NOMO-1 treated with DMSO at 0.1 percent for 48 hours (cell line): Measurements from ENCODE around the gene SET.
"Not testable (repeated sequence)": the region's sequence is repeated elsewhere in the genome, so short reads cannot be mapped to it uniquely, and the experiment has no call there.

Source experiments
- DNase-seq: peaks from one replicate; lab custom pipeline; 2025; ENCODE audit not compliant: unreplicated experiment; lab: John Stamatoyannopoulos, UW

SET gene

DNA sequence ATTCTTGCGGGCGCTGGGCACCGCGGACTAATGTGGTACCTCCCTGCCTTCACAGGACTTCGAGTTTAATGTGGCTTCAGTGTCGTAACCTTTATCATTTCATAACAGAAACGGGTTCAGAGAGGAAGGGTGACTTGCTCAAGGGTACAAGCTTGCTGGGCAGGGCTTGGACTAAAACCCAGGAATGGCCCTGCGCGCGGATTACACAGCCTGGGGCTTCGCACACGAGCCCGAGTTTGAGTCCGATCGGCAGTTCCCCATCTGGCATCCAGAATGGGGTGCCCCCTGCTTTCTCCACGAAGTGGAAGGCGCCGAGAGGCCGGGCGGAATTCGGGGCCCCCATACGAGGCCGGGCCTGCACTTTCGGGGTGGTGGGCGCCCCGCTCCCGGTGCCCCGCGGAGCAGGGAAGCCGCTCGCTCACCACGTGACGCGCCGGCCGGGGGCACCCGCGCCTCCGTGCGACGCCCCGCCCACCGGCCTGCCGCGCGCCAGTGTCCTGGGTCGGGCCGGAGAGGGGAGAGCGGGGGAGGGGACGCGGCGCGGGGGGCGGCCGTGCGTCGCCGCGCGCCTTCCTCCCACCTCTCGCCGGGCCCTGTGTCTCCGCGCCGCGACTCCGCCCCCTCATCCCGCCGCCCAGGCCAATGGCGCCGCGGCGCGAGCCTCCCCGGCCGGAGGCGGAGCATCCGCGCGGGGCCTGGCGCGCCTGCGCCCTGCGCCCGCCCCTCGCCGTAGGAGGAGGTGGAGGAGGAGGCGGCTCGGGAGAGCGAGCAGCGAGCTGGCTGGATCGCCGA lies at the start of gene SET:
SET (plus strand) TSS at position 722 of the 792 bp plus-strand sequence. CDS start 361 bp downstream, outside the sequence.
- DNase-seq: peak; percentile 93

DNA sequence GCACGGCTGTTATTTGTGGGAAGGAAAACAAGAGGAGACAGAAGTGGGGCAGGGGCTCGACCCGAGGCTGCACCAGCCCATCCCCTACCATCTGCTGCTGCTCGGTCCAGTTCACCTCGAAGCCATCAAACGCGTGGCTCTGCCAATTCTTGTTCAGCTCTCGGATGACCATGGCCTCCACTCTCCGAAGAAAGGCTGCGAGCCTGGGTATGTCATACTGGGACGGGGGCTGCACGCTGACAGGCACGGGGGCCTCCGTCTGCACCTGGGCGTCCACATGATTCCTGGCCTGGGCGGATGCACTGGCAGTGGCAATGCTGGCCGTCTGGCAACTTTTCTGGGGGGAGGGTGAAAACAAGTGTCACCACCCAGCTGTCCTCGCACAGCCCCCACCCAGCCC lies 48.4 kb upstream of the SET start:
- no peak for DNase-seq

- DNase-seq: no peak
Measured at GRCh38 chr9:128642675-128643245, 46.3 kb upstream of the SET start.

DNA sequence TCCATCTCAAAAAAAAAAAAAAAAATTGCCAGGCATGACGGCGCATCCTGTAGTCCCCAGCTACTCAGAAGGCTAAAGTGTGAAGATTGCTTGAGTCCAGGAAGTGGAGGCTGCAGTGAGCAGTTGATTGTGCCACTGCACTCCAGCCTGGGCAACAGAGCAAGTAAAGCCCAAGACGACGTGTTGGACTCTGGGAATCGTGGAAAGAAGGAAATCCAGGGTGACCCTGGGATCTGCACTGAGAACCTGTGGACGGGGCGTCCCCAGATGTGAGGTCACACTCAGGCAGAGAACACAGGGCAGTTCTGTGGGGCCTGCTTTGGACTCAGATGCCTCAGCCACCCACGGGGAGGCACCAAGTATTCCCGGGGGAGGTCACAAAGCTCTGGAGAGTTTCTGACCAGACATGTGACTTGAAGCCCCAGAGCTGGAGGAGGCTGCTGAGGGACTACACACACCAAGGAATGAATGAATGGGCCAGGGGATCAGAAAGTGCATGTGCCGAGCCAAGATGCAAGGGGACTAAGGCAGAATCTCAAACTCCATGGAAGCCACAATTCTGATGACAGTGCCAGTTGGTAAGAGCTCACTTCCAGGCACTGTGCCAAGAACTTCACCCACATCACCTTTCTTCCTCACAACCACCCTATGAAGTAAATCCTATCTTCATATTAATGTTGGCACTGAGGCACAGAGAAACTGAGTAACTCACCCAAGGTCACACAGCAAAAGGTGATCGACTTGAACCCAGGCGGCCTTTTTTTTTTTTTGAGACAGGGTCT lies 45.3 kb upstream of the SET start:
- DNase-seq: no peak

DNA sequence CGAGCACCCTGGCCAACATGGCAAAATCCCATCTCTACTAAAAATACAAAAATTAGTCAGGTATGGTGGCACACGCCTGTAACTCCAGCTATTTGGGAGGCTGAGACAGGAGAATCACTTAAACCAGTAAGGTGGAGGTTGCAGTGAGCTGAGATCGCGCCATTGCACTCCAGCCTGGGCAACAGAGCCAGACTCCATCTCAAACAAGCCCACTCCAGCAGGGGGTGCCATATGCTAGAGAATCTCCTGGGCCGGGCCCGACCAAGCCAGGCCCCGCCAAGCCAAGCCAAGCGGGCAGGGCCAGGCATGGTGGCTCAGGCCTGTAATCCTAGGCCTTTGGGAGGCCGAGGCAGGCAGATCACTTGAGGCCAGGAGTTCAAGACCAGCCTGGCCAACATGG lies 40.8 kb upstream of the SET start:
- DNase-seq: peak; percentile 18

DNA sequence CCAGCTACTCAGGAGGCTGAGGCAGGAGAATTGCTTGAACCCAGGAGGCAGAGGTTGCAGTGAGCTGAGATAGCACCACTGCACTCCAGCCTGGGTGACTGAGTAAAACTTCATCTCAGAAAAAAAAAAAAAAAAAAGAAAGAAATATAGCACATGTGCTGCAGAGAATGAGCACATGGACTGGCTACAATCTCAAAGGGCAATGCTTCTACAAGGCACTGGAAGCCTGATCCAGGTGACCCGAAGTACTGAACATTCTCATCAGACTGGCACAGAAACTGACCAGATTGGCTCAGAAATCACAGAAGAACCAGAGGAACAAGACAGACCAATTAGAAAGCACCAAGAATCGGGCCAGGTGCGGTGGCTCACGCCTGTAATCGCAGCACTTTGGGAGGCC lies 37.2 kb upstream of the SET start:
- no peak for DNase-seq

- DNase-seq: no peak
Measured at GRCh38 chr9:128653908-128654307, 35.1 kb upstream of the SET start.

- DNase-seq: no peak
Measured at GRCh38 chr9:128654481-128654880, 34.5 kb upstream of the SET start.

DNA sequence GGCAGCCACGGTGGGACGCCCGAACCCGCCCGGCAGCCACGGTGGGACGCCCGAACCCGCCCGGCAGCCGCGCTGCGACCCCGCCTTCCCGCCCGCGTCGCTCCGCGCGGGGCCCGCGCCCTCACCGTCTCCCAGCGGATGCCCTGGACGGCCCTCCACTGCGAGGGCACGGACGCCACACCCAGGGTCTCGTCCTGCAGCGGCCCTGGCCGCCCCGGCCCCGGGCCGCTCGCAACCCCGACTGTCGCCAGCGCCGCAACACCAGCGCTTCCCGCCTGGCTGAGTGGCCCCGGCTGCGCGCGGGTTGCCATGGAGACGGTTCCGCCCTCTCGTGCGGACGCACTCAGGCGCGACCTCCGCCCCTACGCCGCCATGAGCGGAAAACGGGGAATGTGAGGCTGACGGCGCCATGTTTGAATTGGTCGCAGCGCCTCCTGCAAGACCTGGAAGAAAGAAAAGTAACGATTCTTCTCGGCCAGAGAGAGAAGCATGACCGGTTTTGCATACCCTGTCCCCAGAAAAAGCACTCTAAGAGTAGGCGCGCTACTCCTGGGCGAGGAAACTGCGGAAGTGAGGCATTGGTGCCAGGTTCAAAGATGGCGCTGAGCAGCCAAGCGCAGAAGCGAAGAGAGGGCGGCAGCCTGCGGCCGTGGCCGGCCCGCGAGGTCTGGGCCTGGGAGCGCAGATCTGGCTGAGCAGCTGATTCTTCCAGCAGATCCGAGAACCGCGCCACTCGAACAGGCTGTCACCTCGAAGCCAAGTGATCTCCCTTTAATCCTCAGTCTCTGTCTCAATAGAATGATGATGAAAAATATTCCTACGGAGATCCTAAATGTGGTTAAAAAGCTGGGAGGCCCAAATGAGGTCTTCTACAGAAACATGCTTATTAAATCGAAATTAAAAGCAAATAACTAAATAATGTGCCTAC lies 32.3 kb upstream of the SET start, which contains the start of gene DYNC2I2:
DYNC2I2 (minus strand) TSS at position 432 of the 928 bp plus-strand sequence; CDS start at position 311, 121 bp downstream.
- DNase-seq: peak; percentile 91

- DNase-seq: no peak
Measured at GRCh38 chr9:128657344-128657704, 31.7 kb upstream of the SET start.

DNA sequence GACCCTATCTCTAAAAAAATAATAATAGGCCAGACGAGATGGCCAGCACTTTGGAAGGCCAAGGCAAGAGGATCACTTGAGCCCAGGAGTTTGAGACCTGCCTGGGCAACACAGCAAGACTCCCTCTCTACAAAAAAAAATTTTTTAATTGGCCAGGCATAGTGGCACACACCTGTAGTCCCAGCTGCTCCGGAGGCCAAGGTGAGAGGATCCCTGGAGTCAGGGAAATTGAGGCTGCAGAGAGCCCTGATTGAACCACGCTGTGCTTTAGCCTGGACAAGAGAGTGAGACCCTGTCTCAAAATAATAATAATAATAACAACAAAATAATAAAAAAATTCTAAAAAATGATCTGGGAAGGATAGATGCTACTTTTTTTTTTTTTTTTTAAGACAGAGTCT lies 31.2 kb upstream of the SET start:
- DNase-seq: no peak

DNA sequence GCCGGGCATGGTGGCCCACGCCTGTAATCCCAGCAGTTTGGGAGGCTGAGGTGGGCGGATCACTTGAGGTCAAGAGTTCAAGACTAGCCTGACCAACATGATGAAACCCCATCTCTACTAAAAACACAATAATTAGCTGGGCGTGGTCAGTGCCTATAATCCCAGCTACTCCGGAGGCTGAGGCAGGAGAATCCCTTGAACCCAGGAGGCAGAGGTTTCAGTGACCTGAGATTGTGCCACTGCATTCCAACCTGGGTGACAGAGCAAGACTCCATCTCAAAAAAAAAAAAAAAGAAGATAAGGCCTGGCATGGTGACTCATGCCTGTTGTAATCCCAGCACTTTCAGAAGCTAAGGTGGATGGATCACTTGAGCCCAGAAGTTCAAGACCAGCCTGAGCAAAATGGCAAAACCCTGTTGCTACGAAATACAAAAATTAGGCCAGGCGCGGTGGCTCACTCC lies 22.5 kb upstream of the SET start:
- not testable (repeated sequence) for DNase-seq

- DNase-seq: no peak
Measured at GRCh38 chr9:128669786-128670185, 19.2 kb upstream of the SET start.

DNA sequence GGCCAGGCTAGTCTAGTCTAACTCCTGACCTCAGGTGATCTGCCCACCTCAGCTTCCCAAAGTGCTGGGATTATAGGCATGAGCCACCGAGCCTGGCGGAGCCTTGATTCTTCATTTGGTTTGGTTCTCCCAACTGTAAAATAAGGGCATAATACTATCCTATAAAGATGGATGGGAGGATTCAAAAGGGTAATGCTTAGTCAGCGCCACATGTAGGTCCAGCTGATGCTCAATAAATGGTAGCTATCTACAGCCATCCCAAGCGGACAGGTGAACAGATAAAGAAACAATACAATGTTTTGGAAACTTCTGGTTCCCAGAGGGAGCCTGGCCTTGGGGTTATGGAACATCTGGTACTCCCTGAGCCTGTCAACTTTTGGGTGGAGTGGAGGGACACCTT lies 13.6 kb upstream of the SET start:
- DNase-seq: no peak

- no peak for DNase-seq
Measured at GRCh38 chr9:128677794-128678193, 11.2 kb upstream of the SET start.

DNA sequence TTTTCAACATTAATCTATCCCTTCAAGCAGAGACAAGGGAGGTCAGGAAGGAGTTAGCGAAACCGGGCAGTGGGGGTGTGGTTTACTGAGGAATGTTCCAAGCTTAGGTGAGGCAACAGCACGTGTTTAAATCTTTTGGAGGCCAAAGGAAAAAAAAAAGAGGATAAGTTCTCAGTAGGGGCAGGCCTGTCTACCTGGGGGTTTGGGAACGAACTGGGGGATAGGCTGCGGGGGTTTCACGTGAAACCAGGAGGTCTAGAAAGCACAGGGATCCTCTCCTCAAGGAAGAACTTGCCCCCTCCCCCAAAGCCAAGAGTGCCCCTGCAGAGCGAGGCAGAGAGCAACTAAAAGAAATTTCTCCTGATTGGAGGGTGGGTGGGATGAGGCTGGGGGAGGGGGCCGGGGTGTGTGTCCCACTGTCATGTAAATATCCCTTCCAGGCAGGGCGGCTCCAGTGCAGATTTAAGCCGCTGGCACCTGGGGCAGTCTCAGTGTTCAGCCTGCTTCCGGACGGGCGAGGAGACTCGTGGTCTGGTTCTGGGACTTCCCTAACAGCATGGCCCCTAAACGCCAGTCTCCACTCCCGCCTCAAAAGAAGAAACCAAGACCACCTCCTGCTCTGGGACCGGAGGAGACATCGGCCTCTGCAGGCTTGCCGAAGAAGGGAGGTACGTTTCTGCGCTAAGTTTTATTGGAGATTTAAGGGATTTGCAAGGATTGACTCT lies 5.5 kb upstream of the SET start:
- peak; percentile 40 for DNase-seq

- no peak for DNase-seq
Measured at GRCh38 chr9:128684065-128684324, 5.0 kb upstream of the SET start.

DNA sequence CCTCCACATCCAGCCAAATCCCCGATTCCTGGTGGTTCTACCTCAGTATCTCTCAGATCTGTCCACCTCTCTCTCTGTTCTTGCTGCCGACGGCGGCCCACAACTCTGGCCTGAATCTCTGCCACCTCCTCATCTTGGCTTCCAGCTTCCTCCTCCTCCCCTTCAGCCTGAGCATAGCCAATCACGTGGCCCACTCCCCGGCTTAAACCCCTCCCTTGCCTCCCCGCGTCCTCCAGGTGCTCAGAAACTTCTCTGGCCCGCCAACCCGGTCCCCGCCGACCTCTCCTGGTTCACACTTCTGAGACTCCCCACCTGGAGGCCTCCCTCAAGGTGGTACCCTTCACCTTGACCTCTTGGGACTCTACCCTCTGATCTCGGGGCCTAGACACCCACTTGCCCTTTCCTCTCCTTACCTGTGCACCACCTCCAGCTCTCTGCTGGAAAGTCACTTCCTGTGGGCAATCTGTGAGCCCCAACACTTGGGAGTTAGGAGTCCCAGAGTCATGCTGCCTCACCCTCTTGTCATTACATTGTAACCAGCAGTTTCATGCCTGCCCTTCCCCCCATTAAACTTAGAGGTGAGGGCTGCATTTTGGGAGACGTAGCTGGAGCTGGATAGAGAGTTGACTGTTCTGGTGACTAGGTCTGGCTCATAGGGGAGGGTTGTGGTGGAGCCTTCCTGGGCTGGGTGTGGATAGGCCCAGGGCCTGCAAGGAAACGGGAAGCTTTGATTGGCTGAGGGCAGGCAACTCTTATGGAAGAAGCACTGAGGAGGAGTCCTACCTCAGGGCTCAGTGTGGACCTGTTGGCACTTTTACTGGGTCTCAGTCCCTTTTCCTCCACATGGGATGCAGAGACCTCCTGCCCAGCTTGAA lies 4.5 kb upstream of the SET start:
- DNase-seq: peak; percentile 80
